Naive thymus-derived CD4-positive, alpha-beta T cell (primary cell): ENCODE data around the gene ASCC3. TPM values are rescaled to one million over a fixed set of nuclear protein-coding genes. Genes with fewer than 3 reads are reported as not detected.

Experiments used
- ATAC-seq: fragments of 150-1000 bp; cut with Tn5 transposase; 2 replicates; pipeline ENCODE4 v1.10.0; 2021; ENCODE audit warnings: mild to moderate bottlenecking, moderate library complexity
- CTCF ChIA-PET: fragments of 350-600 bp; sonication (Branson Sonifier 250); formaldehyde crosslinking; loops from one replicate; lab custom pipeline; 2021; ENCODE audit warnings: antibody characterized with exemption; lab: Charles Lee
- POLR2A ChIA-PET: fragments of 350-600 bp; sonication (Branson Sonifier 250); formaldehyde crosslinking; loops from one replicate; lab custom pipeline; 2021; ENCODE audit warnings: antibody characterized with exemption, inconsistent platforms; lab: Charles Lee
- DNase-seq, 9 donors: peaks; one replicate each; pipeline versions ENCODE4 v3.0.0 to v3.0.0-alpha.2; 2020 to 2022; ENCODE audit warnings: mixed read lengths in 1 of 9
- H3K27ac ChIP-seq: one replicate; pipeline ENCODE4 v1.7.0; 2013; ENCODE audit warnings: mild to moderate bottlenecking, low read depth, low read length, moderate library complexity
- H3K27me3 ChIP-seq, 2 donors: one replicate each; pipeline ENCODE4 v1.7.0; 2013; ENCODE audit warnings: low read length in 2 of 2, mild to moderate bottlenecking in 2 of 2, moderate library complexity in 2 of 2; ENCODE audit not compliant: control insufficient read depth in 2 of 2, insufficient read depth in 2 of 2
- H3K36me3 ChIP-seq, 3 experiments: 1 replicate in 2 of 3; 2 replicates in 1 of 3; pipeline ENCODE4 v1.7.0; 2013; ENCODE audit warnings: low read length in 3 of 3, mild to moderate bottlenecking in 3 of 3, moderate library complexity in 1 of 3; ENCODE audit not compliant: insufficient read depth in 3 of 3, control insufficient read depth in 2 of 3
- H3K4me1 ChIP-seq, 2 donors: one replicate each; pipeline ENCODE4 v1.7.0; 2013; ENCODE audit warnings: low read length in 2 of 2, mild to moderate bottlenecking in 2 of 2, moderate library complexity in 1 of 2; ENCODE audit not compliant: control insufficient read depth in 2 of 2, insufficient read depth in 2 of 2
- H3K4me3 ChIP-seq: 2 replicates; pipeline ENCODE4 v1.7.0; 2013; ENCODE audit warnings: mild to moderate bottlenecking, low read length
- H3K9me3 ChIP-seq, 3 experiments: 1 replicate in 2 of 3; 2 replicates in 1 of 3; pipeline ENCODE4 v1.7.0; 2013; ENCODE audit warnings: low read length in 3 of 3; ENCODE audit not compliant: control insufficient read depth in 2 of 3
- H3K27ac Mint-ChIP-seq, 9 donors: one replicate each; pipeline ENCODE4 v1.8.0; 2020 to 2022; ENCODE audit warnings: mixed read lengths in 9 of 9, mild to moderate bottlenecking in 8 of 9, moderate library complexity in 5 of 9, inconsistent platforms in 2 of 9
- H3K27me3 Mint-ChIP-seq, 5 donors: one replicate each; pipeline ENCODE4 v1.8.0; 2021 to 2022; ENCODE audit warnings: mixed read lengths in 5 of 5, mild to moderate bottlenecking in 1 of 5
- H3K36me3 Mint-ChIP-seq, 5 donors: one replicate each; pipeline ENCODE4 v1.8.0; 2020 to 2022; ENCODE audit warnings: mixed read lengths in 5 of 5, mild to moderate bottlenecking in 3 of 5, inconsistent platforms in 1 of 5
- H3K4me1 Mint-ChIP-seq, 7 donors: one replicate each; pipeline ENCODE4 v1.8.0; 2020 to 2022; ENCODE audit warnings: mixed read lengths in 7 of 7, mild to moderate bottlenecking in 3 of 7, inconsistent platforms in 1 of 7
- H3K4me3 Mint-ChIP-seq, 10 donors: one replicate each; pipeline ENCODE4 v1.8.0; 2020 to 2022; ENCODE audit warnings: mild to moderate bottlenecking in 10 of 10, mixed read lengths in 10 of 10, moderate library complexity in 6 of 10, inconsistent platforms in 2 of 10
- H3K9me3 Mint-ChIP-seq, 11 donors: one replicate each; pipeline ENCODE4 v1.8.0; 2020 to 2022; ENCODE audit warnings: mixed read lengths in 11 of 11, mild to moderate bottlenecking in 4 of 11, inconsistent platforms in 1 of 11, moderate library complexity in 1 of 11
- intact Hi-C, 2 donors: fragments of 100-400 bp; cut with micrococcal nuclease; formaldehyde crosslinking; loops; one replicate each; pipeline ENCODE4 v1.15.1; 2023
- polyA plus RNA-seq, 2 donors: library from polyadenylated mRNA; unstranded; fragments of 300-500 nt; fragmentation: Illumina TruSeq; gene quantifications; one replicate each; pipeline ENCODE4 v1.2.3, GENCODE V29; 2021
- total RNA-seq, 6 experiments: library from RNA in 5 of 6; stranded (reverse) in 5 of 6; gene quantifications; 1 replicate in 5 of 6; 2 replicates in 1 of 6; pipeline ENCODE4 v1.2.3 and lab custom pipeline; 2021 to 2026

Gene ASCC3
- total and polyA plus RNA-seq, 7 experiments from 2014 or later, result 19.6 to 73.8 (median 41.6) TPM

- Mint-ChIP-seq H3K27me3 (peaks cover 34 to 46% (median 41%) of the 10 kb centered on the region in 5 donors), H3K9me3 (peaks cover 0 to 2% (median 0%) of the 10 kb centered on the region in 11 donors), H3K36me3 (peaks cover 0 to 3% (median 0%) of the 10 kb centered on the region in 5 donors), H3K4me3 (no peak overlapping the region), H3K27ac (no peak overlapping the region), H3K4me1 (no peaks in the 10 kb centered on the region)
- H3K9me3 ChIP-seq, result no peaks in the 10 kb centered on the region
- no peak overlapping the region for H3K4me3 ChIP-seq
- ChIA-PET POLR2A (no interaction called here), CTCF (no interaction called here)
- no peaks in the 10 kb centered on the region for H3K36me3 ChIP-seq
- ATAC-seq, result no peak
- no peak for DNase-seq
- H3K4me1 ChIP-seq, result no peaks in the 10 kb centered on the region
- intact Hi-C loops, result no loop called here
- no peak overlapping the region for H3K27ac ChIP-seq
- H3K27me3 ChIP-seq, result peaks cover 0 to 4% of the 10 kb centered on the region in 2 donors
Observed at GRCh38 chr6:100487638-100488037, 393.5 kb downstream of the ASCC3 start.

- intact Hi-C loops, result no loop called here
- Histone ChIP-seq H3K4me3 (no peak overlapping the region), H3K36me3 (no peaks in the 10 kb centered on the region), H3K27ac (no peak overlapping the region), H3K27me3 (peaks cover 0 to 4% of the 10 kb centered on the region in 2 donors), H3K9me3 (no peaks in the 10 kb centered on the region), H3K4me1 (no peaks in the 10 kb centered on the region)
- Mint-ChIP-seq H3K4me3 (no peak overlapping the region), H3K9me3 (peaks cover 0 to 2% (median 0%) of the 10 kb centered on the region in 11 donors), H3K27me3 (peaks cover 24 to 44% (median 31%) of the 10 kb centered on the region in 5 donors), H3K27ac (no peak overlapping the region), H3K36me3 (peaks cover 0 to 3% (median 0%) of the 10 kb centered on the region in 5 donors), H3K4me1 (no peaks in the 10 kb centered on the region)
- ATAC-seq (no peak), DNase-seq (no peak)
- POLR2A ChIA-PET, result no interaction called here
- CTCF ChIA-PET, result no interaction called here
Observed at GRCh38 chr6:100485268-100485667, 395.9 kb downstream of the ASCC3 start.

- Histone ChIP-seq H3K27me3 (peaks cover 0 to 4% of the 10 kb centered on the region in 2 donors), H3K4me3 (no peak overlapping the region), H3K27ac (no peak overlapping the region), H3K9me3 (no peaks in the 10 kb centered on the region), H3K4me1 (no peaks in the 10 kb centered on the region), H3K36me3 (no peaks in the 10 kb centered on the region)
- DNase-seq, result no peak
- Mint-ChIP-seq H3K4me3 (no peak overlapping the region), H3K4me1 (no peaks in the 10 kb centered on the region), H3K27ac (no peak overlapping the region), H3K36me3 (peaks cover 0 to 2% (median 0%) of the 10 kb centered on the region in 5 donors), H3K27me3 (peaks cover 21 to 41% (median 27%) of the 10 kb centered on the region in 5 donors), H3K9me3 (peaks cover 0 to 2% (median 0%) of the 10 kb centered on the region in 11 donors)
- CTCF ChIA-PET, result no interaction called here
- POLR2A ChIA-PET, result no interaction called here
- intact Hi-C loops, result no loop called here
- no peak for ATAC-seq
Observed at GRCh38 chr6:100484474-100484873, 396.7 kb downstream of the ASCC3 start.

- H3K4me1 Mint-ChIP-seq, result no peaks in the 10 kb centered on the region
- H3K9me3 Mint-ChIP-seq, result no peaks in the 10 kb centered on the region
- POLR2A ChIA-PET, result no interaction called here
- Histone ChIP-seq H3K4me3 (no peak overlapping the region), H3K9me3 (no peaks in the 10 kb centered on the region), H3K4me1 (no peaks in the 10 kb centered on the region), H3K36me3 (no peaks in the 10 kb centered on the region), H3K27me3 (peaks cover 0 to 2% of the 10 kb centered on the region in 2 donors), H3K27ac (no peak overlapping the region)
- ATAC-seq (no peak), DNase-seq (no peak)
- no peak overlapping the region for H3K4me3 Mint-ChIP-seq
- H3K36me3 Mint-ChIP-seq, result no peaks in the 10 kb centered on the region
- CTCF ChIA-PET, result no interaction called here
- peaks cover 14 to 36% (median 21%) of the 10 kb centered on the region in 5 donors for H3K27me3 Mint-ChIP-seq
- H3K27ac Mint-ChIP-seq, result no peak overlapping the region
- intact Hi-C loops, result no loop called here
Observed at GRCh38 chr6:100482698-100483097, 398.4 kb downstream of the ASCC3 start.

GRCh38 chr6:100479179-100480035 is 401.7 kb downstream of the ASCC3 start:
- intact Hi-C loops, result loop anchor here (1.0 to 5.0 kb wide), 6 partner anchors 303 to 1012 kb away; no protein-coding TSS in a partner anchor
- H3K9me3 ChIP-seq, result no peaks in the 10 kb centered on the region
- H3K9me3 Mint-ChIP-seq, result no peaks in the 10 kb centered on the region
- no peak overlapping the region for H3K4me3 ChIP-seq
- H3K27ac Mint-ChIP-seq, result no peak overlapping the region
- no peak overlapping the region for H3K27ac ChIP-seq
- no peaks in the 10 kb centered on the region for H3K36me3 ChIP-seq
- H3K36me3 Mint-ChIP-seq, result no peaks in the 10 kb centered on the region
- H3K4me3 Mint-ChIP-seq, result no peak overlapping the region
- ChIA-PET CTCF (no interaction called here), POLR2A (no interaction called here)
- DNase-seq (no peak), ATAC-seq (peak; percentile 34)
- H3K27me3 ChIP-seq, result no peaks in the 10 kb centered on the region
- no peaks in the 10 kb centered on the region for H3K4me1 Mint-ChIP-seq
- peaks cover 26 to 37% (median 28%) of the 10 kb centered on the region in 5 donors for H3K27me3 Mint-ChIP-seq
- no peaks in the 10 kb centered on the region for H3K4me1 ChIP-seq

- no peak for ATAC-seq
- no peaks in the 10 kb centered on the region for H3K36me3 Mint-ChIP-seq
- Histone ChIP-seq H3K9me3 (no peaks in the 10 kb centered on the region), H3K4me1 (no peaks in the 10 kb centered on the region), H3K27me3 (peaks cover 3 to 8% of the 10 kb centered on the region in 2 donors), H3K36me3 (no peaks in the 10 kb centered on the region), H3K4me3 (no peak overlapping the region), H3K27ac (no peak overlapping the region)
- intact Hi-C loops, result loop anchor here in 1 of 2 donors (5.0 kb wide), 2 partner anchors 358 to 1008 kb away; no protein-coding TSS in a partner anchor
- H3K4me1 Mint-ChIP-seq, result peaks cover 0 to 8% (median 0%) of the 10 kb centered on the region in 7 donors
- DNase-seq, result no peak
- H3K9me3 Mint-ChIP-seq, result peaks cover 0 to 4% (median 0%) of the 10 kb centered on the region in 11 donors
- POLR2A ChIA-PET, result no interaction called here
- H3K27me3 Mint-ChIP-seq, result peaks cover 48 to 60% (median 49%) of the 10 kb centered on the region in 5 donors
- H3K27ac Mint-ChIP-seq, result no peak overlapping the region
- H3K4me3 Mint-ChIP-seq, result no peak overlapping the region
- CTCF ChIA-PET, result no interaction called here
Observed at GRCh38 chr6:100475554-100476320, 405.4 kb downstream of the ASCC3 start.
